Muscle layer of colon (tissue), 2 donors: Measurements from ENCODE around the gene TOMM34.

Experiments used
- H3K27ac ChIP-seq: one replicate; pipeline ENCODE4 v1.7.0; 2013; ENCODE audit warnings: low read depth, mild to moderate bottlenecking, low read length, moderate library complexity
- H3K27me3 ChIP-seq, 2 donors: one replicate each; pipeline ENCODE4 v1.7.0; 2013; ENCODE audit warnings: low read length in 2 of 2, mild to moderate bottlenecking in 2 of 2; ENCODE audit not compliant: insufficient read depth in 2 of 2, control insufficient read depth in 1 of 2
- H3K36me3 ChIP-seq: one replicate; pipeline ENCODE4 v1.7.0; 2013; ENCODE audit warnings: mild to moderate bottlenecking, low read length; ENCODE audit not compliant: insufficient read depth
- H3K4me1 ChIP-seq: one replicate; pipeline ENCODE4 v1.7.0; 2013; ENCODE audit warnings: mild to moderate bottlenecking, low read length; ENCODE audit not compliant: insufficient read depth
- H3K4me3 ChIP-seq, 2 donors: one replicate each; pipeline ENCODE4 v1.7.0; 2013; ENCODE audit warnings: low read length in 2 of 2, low read depth in 1 of 2, mild to moderate bottlenecking in 1 of 2, moderate library complexity in 1 of 2
- H3K9ac ChIP-seq: one replicate; pipeline ENCODE4 v1.7.0; 2013; ENCODE audit warnings: low read length
- H3K9me3 ChIP-seq: one replicate; pipeline ENCODE4 v1.7.0; 2013; ENCODE audit warnings: mild to moderate bottlenecking, low read length
- donor health status: abdominal sarcoma.
- donor health status: Adenocarcinoma of cecum.

The TOMM34 gene

DNA sequence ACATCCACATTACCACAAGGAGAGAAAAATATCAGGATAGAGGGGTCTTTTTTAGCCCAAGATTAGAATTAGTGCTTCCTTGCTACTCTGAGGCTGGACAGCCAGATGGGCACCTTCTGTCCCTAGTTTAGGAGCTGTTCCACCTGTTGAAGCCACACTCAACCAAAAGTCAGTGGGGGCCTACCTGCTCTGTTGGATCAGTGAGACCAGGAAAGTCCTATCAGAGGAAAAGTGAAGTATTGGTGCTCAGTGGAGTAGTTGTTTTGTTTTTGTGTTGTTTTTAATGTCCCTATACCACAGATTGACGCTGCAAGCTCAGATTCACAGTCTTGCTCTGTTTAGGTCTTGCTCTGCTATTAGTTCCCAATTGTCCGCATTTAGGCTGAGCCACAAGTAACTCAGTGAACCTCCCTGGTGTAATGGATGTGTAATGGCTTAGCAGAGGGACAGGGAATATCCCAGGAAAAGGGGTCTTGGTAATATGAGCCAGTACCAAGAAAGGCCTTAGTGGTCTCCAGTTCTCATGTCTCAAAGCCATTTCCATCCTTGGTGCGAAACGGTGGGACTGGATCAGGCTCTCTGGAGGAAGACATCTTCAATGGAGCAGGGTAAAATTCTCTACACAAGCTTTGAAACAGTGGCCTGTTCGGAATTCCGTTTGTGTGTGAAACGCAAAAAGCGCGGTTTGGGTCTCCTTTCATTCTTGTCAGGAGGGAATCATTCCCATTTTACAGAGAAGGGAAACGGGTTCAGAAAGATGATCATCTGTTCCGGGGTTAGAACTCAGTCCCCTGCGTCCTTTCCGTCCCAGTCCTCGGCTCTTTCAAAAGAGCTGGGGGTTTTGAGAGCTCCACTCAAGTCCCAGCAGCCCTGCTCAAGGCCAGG is 51.0 kb downstream of the TOMM34 start:
- H3K9ac ChIP-seq: no peak overlapping the region
- no peaks in the 10 kb centered on the region for H3K27me3 ChIP-seq
- H3K36me3 ChIP-seq: peaks cover 34% of the 10 kb centered on the region
- H3K4me3 ChIP-seq: peak overlapping the region; percentile 56 to 60
- no peak overlapping the region for H3K27ac ChIP-seq
- H3K4me1 ChIP-seq: peaks cover 6% of the 10 kb centered on the region
- H3K9me3 ChIP-seq: no peaks in the 10 kb centered on the region

GRCh38 chr20:44904377-44904776 is 55.8 kb downstream of the TOMM34 start:
- Histone ChIP-seq H3K4me3 (no peak overlapping the region), H3K27me3 (no peaks in the 10 kb centered on the region), H3K36me3 (peaks cover 60% of the 10 kb centered on the region), H3K9ac (no peak overlapping the region), H3K4me1 (no peaks in the 10 kb centered on the region), H3K27ac (no peak overlapping the region), H3K9me3 (no peaks in the 10 kb centered on the region)

DNA sequence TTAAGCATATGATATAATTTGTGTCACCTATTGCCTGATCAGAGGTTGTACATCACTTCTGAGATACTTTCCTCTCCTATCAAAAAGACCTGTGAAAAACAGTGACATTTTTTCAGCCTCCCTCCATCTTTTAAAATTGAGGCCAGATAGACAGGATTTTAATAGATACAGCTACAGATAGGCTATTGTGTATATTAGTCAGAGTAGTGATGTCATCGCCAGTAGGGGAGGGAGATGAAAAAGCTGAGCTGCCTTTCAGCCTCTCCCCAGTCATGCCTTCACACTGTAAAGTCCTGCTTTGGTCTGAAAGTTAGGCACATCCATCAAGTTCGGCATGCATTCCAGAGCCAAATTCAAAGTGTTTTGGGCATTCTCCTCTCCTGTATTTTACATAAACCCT is 58.2 kb downstream of the TOMM34 start:
- H3K9ac ChIP-seq: no peak overlapping the region
- no peaks in the 10 kb centered on the region for H3K27me3 ChIP-seq
- no peak overlapping the region for H3K27ac ChIP-seq
- no peaks in the 10 kb centered on the region for H3K9me3 ChIP-seq
- no peak overlapping the region for H3K4me3 ChIP-seq
- H3K36me3 ChIP-seq: peaks cover 53% of the 10 kb centered on the region
- H3K4me1 ChIP-seq: no peaks in the 10 kb centered on the region

DNA sequence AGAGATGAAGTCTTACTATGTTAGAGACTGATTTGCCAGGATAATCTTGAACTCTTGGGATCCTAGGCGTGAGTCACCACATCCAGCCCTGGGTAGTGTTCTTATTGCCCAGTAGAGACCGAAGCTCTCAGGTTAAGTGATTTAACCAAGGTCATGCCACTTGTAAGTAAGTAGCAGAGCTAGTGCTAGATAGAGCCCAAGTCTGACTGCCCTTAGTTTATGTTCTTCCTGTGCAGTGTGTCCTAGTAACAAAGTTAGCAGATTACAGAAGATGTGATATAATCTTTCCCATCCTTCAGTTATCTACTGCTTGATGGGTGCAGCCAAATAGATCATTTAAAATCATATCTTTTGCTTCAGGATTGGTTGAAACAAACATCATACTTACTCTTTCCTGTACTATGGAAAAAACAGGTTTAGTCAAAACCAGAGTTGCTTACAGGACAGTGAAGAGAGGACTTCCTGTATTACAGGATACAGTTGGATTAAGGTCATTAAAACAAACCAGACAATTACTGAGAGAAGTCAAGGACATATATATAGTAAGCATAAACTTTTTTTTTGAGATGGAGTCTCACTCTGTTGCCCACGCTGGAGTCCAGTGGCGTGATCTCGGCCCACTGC is 59.9 kb downstream of the TOMM34 start:
- Histone ChIP-seq H3K27me3 (no peaks in the 10 kb centered on the region), H3K27ac (no peak overlapping the region), H3K4me1 (peaks cover 2% of the 10 kb centered on the region), H3K9me3 (no peaks in the 10 kb centered on the region), H3K4me3 (no peak overlapping the region), H3K36me3 (peaks cover 37% of the 10 kb centered on the region), H3K9ac (no peak overlapping the region)

GRCh38 chr20:44897133-44897532 is 63.1 kb downstream of the TOMM34 start:
- Histone ChIP-seq H3K27me3 (no peaks in the 10 kb centered on the region), H3K27ac (no peak overlapping the region), H3K36me3 (peaks cover 11% of the 10 kb centered on the region), H3K9ac (no peak overlapping the region), H3K4me1 (peaks cover 9% of the 10 kb centered on the region), H3K9me3 (no peaks in the 10 kb centered on the region), H3K4me3 (no peak overlapping the region)

- Histone ChIP-seq H3K4me3 (no peak overlapping the region), H3K36me3 (peaks cover 6% of the 10 kb centered on the region), H3K9me3 (no peaks in the 10 kb centered on the region), H3K27me3 (no peaks in the 10 kb centered on the region), H3K27ac (no peak overlapping the region), H3K4me1 (peaks cover 9% of the 10 kb centered on the region), H3K9ac (no peak overlapping the region)
Observed at GRCh38 chr20:44896583-44896982, 63.6 kb downstream of the TOMM34 start.

DNA sequence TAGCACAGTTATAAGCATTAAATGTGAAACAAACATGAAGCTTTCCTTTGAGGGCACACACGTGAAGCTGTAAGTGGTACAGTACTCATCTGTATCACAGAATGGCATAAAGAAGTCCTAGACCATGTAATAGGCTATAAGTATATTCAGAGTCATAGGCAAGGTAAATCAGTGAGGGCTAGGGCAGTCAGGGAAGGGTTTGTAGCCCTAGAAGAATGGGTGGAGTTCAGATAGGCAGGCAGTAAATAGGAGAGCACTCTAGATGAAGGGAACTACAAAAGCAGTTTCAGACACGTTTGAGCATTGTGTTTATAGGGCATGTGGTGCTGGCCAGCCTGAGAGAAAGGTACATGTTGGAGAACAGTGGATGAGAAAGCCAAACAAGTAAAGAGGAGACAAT is 65.2 kb downstream of the TOMM34 start:
- Histone ChIP-seq H3K9ac (no peak overlapping the region), H3K27ac (no peak overlapping the region)

More for the DNA sequence above, 65.2 kb downstream of the TOMM34 start:
- H3K4me1 ChIP-seq: peaks cover 14% of the 10 kb centered on the region
- no peaks in the 10 kb centered on the region for H3K9me3 ChIP-seq
- H3K36me3 ChIP-seq: no peaks in the 10 kb centered on the region
- H3K4me3 ChIP-seq: no peak overlapping the region
- H3K27me3 ChIP-seq: no peaks in the 10 kb centered on the region
